ENCODE results near the gene CRYGC.

The CRYGC gene

GRCh38 chr2:208164951-208165755 is 35.5 kb upstream of the CRYGC start:
- no peak overlapping the region for H3K27ac ChIP-seq
- TF ChIP-seq ZFX (IDR thresholded peaks at IDR 0.05) (no peak), CTCF (conservative IDR thresholded peaks at IDR 0.05) (no peak)

- no peak within 1 kb of the TSS for H3K27ac ChIP-seq
- TF ChIP-seq ZFX (IDR thresholded peaks at IDR 0.05) (no peak), CTCF (conservative IDR thresholded peaks at IDR 0.05) (no peak)
Measured at GRCh38 chr2:208163489-208163888, 33.9 kb upstream of the CRYGC start, which contains the start of gene CRYGA. TSS of gene CRYGA (minus strand) at chr2:208163589. CDS start at chr2:208163556, 33 bp downstream.

- H3K27ac ChIP-seq, result no peak overlapping the region
- no peak for TF ChIP-seq CTCF (conservative IDR thresholded peaks at IDR 0.05)
- TF ChIP-seq ZFX (IDR thresholded peaks at IDR 0.05), result no peak
Measured at GRCh38 chr2:208156439-208156838, 26.8 kb upstream of the CRYGC start.

- no peak overlapping the region for H3K27ac ChIP-seq
- TF ChIP-seq ZFX (IDR thresholded peaks at IDR 0.05) (no peak), CTCF (conservative IDR thresholded peaks at IDR 0.05) (no peak)
Measured at GRCh38 chr2:208153156-208153555, 23.5 kb upstream of the CRYGC start.

- TF ChIP-seq CTCF (conservative IDR thresholded peaks at IDR 0.05) (no peak), ZFX (IDR thresholded peaks at IDR 0.05) (no peak)
- H3K27ac ChIP-seq, result no peak overlapping the region
Measured at GRCh38 chr2:208150956-208151355, 21.3 kb upstream of the CRYGC start.

GRCh38 chr2:208150094-208150493 is 20.5 kb upstream of the CRYGC start:
- no peak overlapping the region for H3K27ac ChIP-seq
- TF ChIP-seq ZFX (IDR thresholded peaks at IDR 0.05), result no peak

GRCh38 chr2:208148803-208149202 is 19.2 kb upstream of the CRYGC start:
- H3K27ac ChIP-seq, result no peak overlapping the region

More at GRCh38 chr2:208148803-208149202, 19.2 kb upstream of the CRYGC start:
- TF ChIP-seq CTCF (conservative IDR thresholded peaks at IDR 0.05) (peak; percentile 32), ZFX (IDR thresholded peaks at IDR 0.05) (no peak)

Measured in C4-2B (cell line).